ENCODE data around the gene OCSTAMP. TPM values are rescaled to one million over a fixed set of nuclear protein-coding genes. Genes with fewer than 3 reads are reported as not detected.

OCSTAMP gene
- total and polyA plus RNA-seq, 7 donors = not detected

- WGBS, 3 donors = 17 to 20% (median 17%) methylated on average over 10 of the region's 10 CpGs
- peak in 3 of 4 donors; percentile 40 to 67 (median 53) for ATAC-seq
Measured at GRCh38 chr20:46568570-46569129, 18.2 kb upstream of the OCSTAMP start.

DNA sequence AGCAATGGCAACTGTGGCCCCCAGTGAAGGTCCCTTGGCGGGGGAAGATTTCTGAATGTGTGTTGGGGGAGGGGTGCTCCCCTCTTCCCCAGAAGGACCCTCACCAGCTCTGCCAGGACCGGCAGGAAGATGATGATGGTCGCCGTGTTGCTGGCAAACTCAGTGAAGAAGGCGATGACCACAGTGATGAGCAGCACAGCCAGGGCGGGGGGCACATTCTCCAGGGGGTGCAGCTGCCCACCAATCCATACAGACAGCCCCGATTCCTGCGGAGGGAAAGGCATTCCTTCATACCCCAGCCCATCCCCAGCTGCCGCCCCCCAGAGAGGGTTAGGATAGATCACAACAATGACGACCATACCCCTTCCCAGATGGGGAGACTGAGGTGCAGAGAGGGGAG is 15.7 kb upstream of the OCSTAMP start:
- intact Hi-C loops (cut with DNase I) = no loop called here
- no peaks in the 10 kb centered on the region for H3K9me3 ChIP-seq
- DNase-seq = no peak
- H3K27ac ChIP-seq = no peak overlapping the region
- WGBS, 3 donors = 72 to 86% (median 79%) methylated on average over 9 to 10 of the region's 10 CpGs
- H3K27me3 ChIP-seq (ENCODE audit: insufficient read depth in 3 of 3, low read length in 2 of 3) = no peaks in the 10 kb centered on the region
- H3K36me3 ChIP-seq (ENCODE audit: insufficient read depth in 1 of 2, low read depth in 1 of 2) = no peaks in the 10 kb centered on the region
- TF ChIP-seq, protein P1, sequence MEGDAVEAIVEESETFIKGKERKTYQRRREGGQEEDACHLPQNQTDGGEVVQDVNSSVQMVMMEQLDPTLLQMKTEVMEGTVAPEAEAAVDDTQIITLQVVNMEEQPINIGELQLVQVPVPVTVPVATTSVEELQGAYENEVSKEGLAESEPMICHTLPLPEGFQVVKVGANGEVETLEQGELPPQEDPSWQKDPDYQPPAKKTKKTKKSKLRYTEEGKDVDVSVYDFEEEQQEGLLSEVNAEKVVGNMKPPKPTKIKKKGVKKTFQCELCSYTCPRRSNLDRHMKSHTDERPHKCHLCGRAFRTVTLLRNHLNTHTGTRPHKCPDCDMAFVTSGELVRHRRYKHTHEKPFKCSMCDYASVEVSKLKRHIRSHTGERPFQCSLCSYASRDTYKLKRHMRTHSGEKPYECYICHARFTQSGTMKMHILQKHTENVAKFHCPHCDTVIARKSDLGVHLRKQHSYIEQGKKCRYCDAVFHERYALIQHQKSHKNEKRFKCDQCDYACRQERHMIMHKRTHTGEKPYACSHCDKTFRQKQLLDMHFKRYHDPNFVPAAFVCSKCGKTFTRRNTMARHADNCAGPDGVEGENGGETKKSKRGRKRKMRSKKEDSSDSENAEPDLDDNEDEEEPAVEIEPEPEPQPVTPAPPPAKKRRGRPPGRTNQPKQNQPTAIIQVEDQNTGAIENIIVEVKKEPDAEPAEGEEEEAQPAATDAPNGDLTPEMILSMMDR (IDR thresholded peaks at IDR 0.05) = no peak
- H3K4me3 ChIP-seq = no peak overlapping the region
- no peak for ATAC-seq
- H3K4me1 ChIP-seq = peaks cover 10% of the 10 kb centered on the region

More at GRCh38 chr20:46568570-46569129, 18.2 kb upstream of the OCSTAMP start:
- H3K9me3 ChIP-seq = no peaks in the 10 kb centered on the region
- TF ChIP-seq, protein P1 (IDR thresholded peaks at IDR 0.05) = no peak
- peaks cover 5% of the 10 kb centered on the region for H3K4me1 ChIP-seq
- H3K36me3 ChIP-seq (ENCODE audit: insufficient read depth in 1 of 2, low read depth in 1 of 2) = no peaks in the 10 kb centered on the region
- H3K4me3 ChIP-seq = no peak overlapping the region
- DNase-seq = peak; percentile 78 to 87
- H3K27me3 ChIP-seq (ENCODE audit: insufficient read depth in 3 of 3, low read length in 2 of 3) = no peaks in the 10 kb centered on the region
- H3K27ac ChIP-seq = no peak overlapping the region
- intact Hi-C loops (cut with DNase I) = no loop called here

DNA sequence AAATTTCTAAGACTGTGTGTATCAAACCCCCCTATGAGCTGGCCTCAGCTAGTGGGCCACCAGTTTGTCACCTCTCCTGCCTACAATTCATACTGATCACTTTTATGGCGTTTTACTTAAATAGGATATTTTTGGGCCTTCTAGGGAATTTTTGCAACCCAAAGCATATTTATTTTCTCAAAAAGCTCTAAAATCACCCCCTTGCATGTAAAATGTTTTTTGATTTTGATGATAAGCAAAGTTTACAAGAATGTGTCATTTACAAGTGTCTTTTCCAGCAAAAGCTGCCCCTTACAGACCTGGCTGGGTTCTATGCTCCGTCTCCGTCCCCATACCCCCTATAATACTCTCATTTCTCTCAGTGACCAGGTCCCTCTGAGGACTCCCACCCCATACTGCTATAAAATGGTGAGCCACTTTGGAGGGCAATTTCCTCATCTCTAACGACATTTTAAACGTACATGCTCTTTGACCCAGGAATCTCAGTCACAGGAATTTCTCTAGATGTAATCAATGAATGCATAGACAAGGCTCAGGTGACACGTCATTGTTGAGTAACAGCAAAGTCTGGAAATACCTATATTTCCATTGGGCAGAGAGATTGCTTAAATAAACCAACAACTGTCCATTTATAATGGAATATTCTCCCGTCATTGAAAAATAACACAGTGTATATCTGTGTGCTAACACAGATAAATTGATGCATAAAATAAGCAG is 13.9 kb upstream of the OCSTAMP start:
- 74 to 85% (median 84%) methylated on average over 7 of the region's 7 CpGs for WGBS, 3 donors
- no peak for ATAC-seq
- intact Hi-C loops (cut with DNase I) = loop anchor here in 1 of 2 donors (5.0 kb wide), 1 partner anchor 113 kb away; no protein-coding TSS in a partner anchor
- TF ChIP-seq, protein P1 (IDR thresholded peaks at IDR 0.05) = no peak
- no peak for DNase-seq
- Histone ChIP-seq H3K27me3 (ENCODE audit: insufficient read depth in 3 of 3, low read length in 2 of 3) (peaks cover 0 to 2% (median 0%) of the 10 kb centered on the region in 3 donors), H3K4me1 (peaks cover 10% of the 10 kb centered on the region), H3K36me3 (ENCODE audit: insufficient read depth in 1 of 2, low read depth in 1 of 2) (no peaks in the 10 kb centered on the region), H3K9me3 (no peaks in the 10 kb centered on the region), H3K27ac (no peak overlapping the region), H3K4me3 (no peak overlapping the region)

GRCh38 chr20:46563860-46564221 is 13.4 kb upstream of the OCSTAMP start:
- intact Hi-C loops (cut with DNase I) = loop anchor here in 1 of 2 donors (5.0 kb wide), 1 partner anchor 113 kb away; no protein-coding TSS in a partner anchor
- ATAC-seq = no peak
- no peaks in the 10 kb centered on the region for H3K36me3 ChIP-seq (ENCODE audit: insufficient read depth in 1 of 2, low read depth in 1 of 2)
- DNase-seq = no peak
- TF ChIP-seq, protein P1 (IDR thresholded peaks at IDR 0.05) = no peak
- peaks cover 9% of the 10 kb centered on the region for H3K4me1 ChIP-seq
- 44 to 68% (median 54%) methylated on average over 2 of the region's 2 CpGs for WGBS, 3 donors
- H3K9me3 ChIP-seq = no peaks in the 10 kb centered on the region
- H3K4me3 ChIP-seq = no peak overlapping the region
- peaks cover 0 to 2% (median 0%) of the 10 kb centered on the region in 3 donors for H3K27me3 ChIP-seq (ENCODE audit: insufficient read depth in 3 of 3, low read length in 2 of 3)
- H3K27ac ChIP-seq = no peak overlapping the region
